GM12878 (cell line): ENCODE results near the gene LRTM1. TPM values are rescaled to one million over a fixed set of nuclear protein-coding genes. Genes with fewer than 3 reads are reported as not detected.

ENCODE experiments used
- ATAC-seq: fragments of 200-7000 bp; cut with Tn5 transposase; 3 replicates; pipeline ENCODE4 v1.9.1; 2020; ENCODE audit warnings: mild to moderate bottlenecking, moderate library complexity
- BruUV-seq: library from RNA; stranded (reverse); fragments of 400-500 nt; replicated peaks from 2 replicates; lab custom pipeline; 2021; lab: Mats Ljungman, UMichigan
- CTCF ChIA-PET: fragments of 300-600 bp; sonication (Branson Sonifier 250); formaldehyde crosslinking; extraction: SDS; loops from one replicate; lab custom pipeline; 2021; ENCODE audit warnings: inconsistent platforms; lab: Yijun Ruan, JAX
- POLR2A ChIA-PET: fragments of 350-600 bp; formaldehyde crosslinking; extraction: SDS; loops from one replicate; lab custom pipeline; 2021; ENCODE audit warnings: inconsistent platforms; lab: Charles Lee
- RAD21 ChIA-PET: fragments of 300-600 bp; sonication (Branson Sonifier 250); formaldehyde crosslinking; loops from one replicate; lab custom pipeline; 2023; ENCODE audit warnings: antibody characterized with exemption; ENCODE audit not compliant: unreplicated experiment; lab: Charles Lee
- SMC1A ChIA-PET: fragments of 300-600 bp; sonication (Branson Sonifier 250); formaldehyde crosslinking; loops from one replicate; lab custom pipeline; 2023; ENCODE audit not compliant: unreplicated experiment, uncharacterized antibody; lab: Charles Lee
- DNase-seq: peaks from one replicate; pipeline ENCODE4 v3.0.0-alpha.2; 2011; ENCODE audit warnings: low read depth, low spot score
- FAIRE-seq: peaks from 3 replicates; lab custom pipeline; 2011; peaks lifted over from hg19 to GRCh38; lab: Jason Lieb, UNC
- H2AFZ ChIP-seq: 2 replicates; pipeline ENCODE4 v1.6.0; 2011; ENCODE audit warnings: low read depth, low read length, control low read depth; ENCODE audit not compliant: control insufficient read depth
- H3K27ac ChIP-seq: 2 replicates; pipeline ENCODE4 v1.5.1; 2011; ENCODE audit warnings: control low read depth; ENCODE audit not compliant: control insufficient read depth, insufficient read depth
- H3K27me3 ChIP-seq, 2 experiments: replicated peaks in 1 of 2; 2 replicates each; pipeline versions ENCODE4 v1.6.0 to v1.6.1; 2011; ENCODE audit warnings: low read length in 1 of 2; ENCODE audit not compliant: control insufficient read depth in 2 of 2, insufficient read depth in 2 of 2
- H3K36me3 ChIP-seq, 2 experiments: 2 replicates each; pipeline ENCODE4 v1.5.1; 2011; ENCODE audit warnings: low read length in 1 of 2; ENCODE audit not compliant: control insufficient read depth in 2 of 2, insufficient read depth in 2 of 2
- H3K4me1 ChIP-seq: 2 replicates; pipeline ENCODE4 v1.6.1; 2011; ENCODE audit warnings: mild to moderate bottlenecking, low read length, moderate library complexity, mixed read lengths; ENCODE audit not compliant: control insufficient read depth, insufficient read depth
- H3K4me2 ChIP-seq: 2 replicates; pipeline ENCODE4 v1.6.0; 2011; ENCODE audit warnings: control low read depth; ENCODE audit not compliant: control insufficient read depth, insufficient read depth
- H3K4me3 ChIP-seq: fragments of 200-600 bp; sonication (generic); 2 replicates; pipeline ENCODE4 v1.5.1; 2016
- H3K79me2 ChIP-seq: 2 replicates; pipeline ENCODE4 v1.6.0; 2011; ENCODE audit warnings: low read length; ENCODE audit not compliant: control insufficient read depth, insufficient read depth
- H3K9ac ChIP-seq: 2 replicates; pipeline ENCODE4 v1.8.0; 2011; ENCODE audit warnings: low read length, control low read depth, mixed read lengths; ENCODE audit not compliant: control insufficient read depth, insufficient read depth
- H3K9me3 ChIP-seq: replicated peaks from 3 replicates; pipeline ENCODE4 v1.5.1; 2011; ENCODE audit warnings: mild to moderate bottlenecking, low read length; ENCODE audit not compliant: control insufficient read depth, insufficient read depth
- H4K20me1 ChIP-seq: 2 replicates; pipeline ENCODE4 v1.6.0; 2011; ENCODE audit not compliant: control insufficient read depth, insufficient read depth
- CHD4 ChIP-seq: fragments of 200-600 bp; sonication (generic); IDR thresholded peaks from 2 replicates; pipeline ENCODE4 v1.6.1; 2016; ENCODE audit warnings: mild to moderate bottlenecking
- CREM ChIP-seq: IDR thresholded peaks from 2 replicates; pipeline ENCODE4 v1.6.1; 2014; ENCODE audit warnings: antibody characterized with exemption, low read depth
- CUX1 ChIP-seq: IDR thresholded peaks from 2 replicates; pipeline ENCODE4 v1.6.1; 2012; ENCODE audit warnings: improper control_type of control experiment, low read depth, low read length; ENCODE audit not compliant: insufficient replicate concordance
- HCFC1 ChIP-seq: fragments of 150-350 bp; IDR thresholded peaks from 2 replicates; pipeline ENCODE4 v1.6.1; 2014; ENCODE audit warnings: low read length
- KDM1A ChIP-seq: fragments of 200-600 bp; sonication (generic); IDR thresholded peaks from 2 replicates; pipeline ENCODE4 v1.6.1; 2016; ENCODE audit warnings: borderline replicate concordance
- MEF2A ChIP-seq: IDR thresholded peaks from 2 replicates; pipeline ENCODE4 v1.6.1; 2011; ENCODE audit warnings: low read depth, mild to moderate bottlenecking, low read length, moderate library complexity; ENCODE audit not compliant: insufficient read depth
- MLLT1 ChIP-seq: fragments of 450-650 bp; IDR thresholded peaks from 2 replicates; pipeline ENCODE4 v1.6.1; 2016; ENCODE audit warnings: mild to moderate bottlenecking
- NFXL1 ChIP-seq: fragments of 450-650 bp; IDR thresholded peaks from 2 replicates; pipeline ENCODE4 v1.6.1; 2017; ENCODE audit warnings: antibody characterized with exemption, mild to moderate bottlenecking, borderline replicate concordance
- NR2F1 ChIP-seq: fragments of 450-650 bp; conservative IDR thresholded peaks from 2 replicates; pipeline ENCODE4 v1.6.1; 2017; ENCODE audit warnings: mild to moderate bottlenecking
- SMARCA5 ChIP-seq: fragments of 450-650 bp; IDR thresholded peaks from 2 replicates; pipeline ENCODE4 v1.6.1; 2017; ENCODE audit warnings: mild to moderate bottlenecking
- STAT3 ChIP-seq: IDR thresholded peaks from 2 replicates; pipeline ENCODE4 v1.6.1; 2011; ENCODE audit warnings: low read depth, low read length, improper control_type of control experiment
- TAF1 ChIP-seq: IDR thresholded peaks from 2 replicates; pipeline ENCODE4 v1.6.1; 2011; ENCODE audit warnings: mild to moderate bottlenecking, low read depth, low read length, borderline replicate concordance
- ZBED1 ChIP-seq: IDR thresholded peaks from 2 replicates; pipeline ENCODE4 v1.6.1; 2016; ENCODE audit warnings: borderline replicate concordance
- ZNF24 ChIP-seq: fragments of 450-650 bp; IDR thresholded peaks from 2 replicates; pipeline ENCODE4 v1.6.1; 2017; ENCODE audit warnings: antibody characterized with exemption, mild to moderate bottlenecking
- ZNF592 ChIP-seq: fragments of 450-650 bp; IDR thresholded peaks from 2 replicates; pipeline ENCODE4 v1.6.1; 2017; ENCODE audit warnings: mild to moderate bottlenecking, moderate library complexity
- ZNF622 ChIP-seq: fragments of 450-650 bp; IDR thresholded peaks from 2 replicates; pipeline ENCODE4 v1.6.1; 2017; ENCODE audit warnings: mild to moderate bottlenecking, inconsistent platforms
- WGBS: methylation state at CpG from one replicate; pipeline ENCODE4 v1.1.6; 2016; ENCODE audit warnings: low lambda C conversion rate; ENCODE audit not compliant: insufficient replicate concordance, insufficient coverage; ENCODE audit errors: missing lambda C conversion rate; 5-methylcytosine and 5-hydroxymethylcytosine counted together
- in situ Hi-C: fragments of 300-500 bp; cut with MboI; formaldehyde crosslinking; loops from 9 replicates; pipeline ENCODE4 v1.14.3; 2018; ENCODE audit warnings: mixed read lengths
- intact Hi-C: fragments of 100-400 bp; cut with micrococcal nuclease; formaldehyde crosslinking; loops from one replicate; pipeline ENCODE4 v1.14.2; 2022; ENCODE audit not compliant: unreplicated experiment
- polyA plus RNA-seq, 11 experiments: library from polyadenylated mRNA; depleted of rRNA in 4 of 11; unstranded in 6 of 11; stranded (reverse) in 5 of 11; fragments of >200 nt; fragmentation: Nextera tagmentation in 4 of 11; fragmentation: Illumina TruSeq in 1 of 11; extraction: Ambion mirVana in 4 of 11; extraction: Trizol in 1 of 11; gene quantifications; 1 replicate in 1 of 11; 2 replicates in 10 of 11; pipeline versions ENCODE4 v1.2.1 to v1.2.3, GENCODE V29; 2011 to 2016; ENCODE audit warnings: inconsistent platforms in 2 of 11, missing spikeins in 2 of 11, low read depth in 1 of 11
- total RNA-seq, 4 experiments: library from RNA; depleted of rRNA in 3 of 4; stranded (reverse); fragments of >200 nt in 3 of 4; fragmentation: Illumina TruSeq in 1 of 4; extraction: Trizol in 1 of 4; gene quantifications; 2 replicates each; pipeline versions ENCODE4 v1.2.1 to v1.2.3, GENCODE V29; 2013 to 2021

The LRTM1 gene
- total and polyA plus RNA-seq, 10 of the 15 experiments (the other 5 are each of a cell fraction or from before 2014, with no cell fraction given), result 0.08 TPM; not detected in 9

- TF ChIP-seq STAT3, result no peak
- TF ChIP-seq MEF2A, result no peak
- no peak for TF ChIP-seq ZNF622
- TF ChIP-seq SMARCA5, result no peak
- no peak for TF ChIP-seq ZNF592
- no peak for TF ChIP-seq NFXL1
- TF ChIP-seq HCFC1, result no peak
- no peak for TF ChIP-seq ZNF24
- no peak for TF ChIP-seq CHD4
- no peak for TF ChIP-seq ZBED1
- no peak for TF ChIP-seq NR2F1
- TF ChIP-seq TAF1, result no peak
- TF ChIP-seq CUX1, result no peak
- TF ChIP-seq CREM, result no peak
- no peak for TF ChIP-seq KDM1A
- no peak for TF ChIP-seq MLLT1
Measured at GRCh38 chr3:54917862-54918261, 10.0 kb downstream of the LRTM1 start.

More at GRCh38 chr3:54917862-54918261, 10.0 kb downstream of the LRTM1 start:
- no peaks in the 10 kb centered on the region for H3K4me1 ChIP-seq
- DNase-seq, result no peak
- no peak for ATAC-seq
- CTCF ChIA-PET, result no interaction called here
- WGBS, result 40% methylated on average over 4 of the region's 4 CpGs
- BruUV-seq, result no TSS peak
- SMC1A ChIA-PET, result no interaction called here
- no peaks in the 10 kb centered on the region for H3K79me2 ChIP-seq
- RAD21 ChIA-PET, result no interaction called here
- no peak overlapping the region for H3K4me2 ChIP-seq
- no peak overlapping the region for H3K9ac ChIP-seq
- no peak for FAIRE-seq
- no peak overlapping the region for H3K4me3 ChIP-seq
- no peaks in the 10 kb centered on the region for H3K27me3 ChIP-seq
- no peak overlapping the region for H3K27ac ChIP-seq
- H4K20me1 ChIP-seq, result no peaks in the 10 kb centered on the region
- H3K36me3 ChIP-seq, result no peaks in the 10 kb centered on the region
- POLR2A ChIA-PET, result no interaction called here
- H3K9me3 ChIP-seq, result no peaks in the 10 kb centered on the region
- intact Hi-C loops (no loop called here), in situ Hi-C loops (no loop called here)
- no peak overlapping the region for H2AFZ ChIP-seq
